ENCODE measurements around the gene APOBEC3F.
A peak's percentile ranks its signal among the peaks of the same experiment; 100 is the strongest.
"Not testable (repeated sequence)": the region's sequence is repeated elsewhere in the genome, so short reads cannot be mapped to it uniquely, and the experiment has no call there.

The APOBEC3F gene

GRCh38 chr22:39076155-39077025, 35.7 kb downstream of the APOBEC3F start:
- DNase-seq = not testable (repeated sequence)

GRCh38 chr22:39077026-39077840, 36.6 kb downstream of the APOBEC3F start, which contains the start of gene APOBEC3G:
Gene APOBEC3G, plus strand, starts transcription at chr22:39077275. Its CDS starts 87 bp downstream, at chr22:39077362.
- DNase-seq = peak; percentile 19

DNA sequence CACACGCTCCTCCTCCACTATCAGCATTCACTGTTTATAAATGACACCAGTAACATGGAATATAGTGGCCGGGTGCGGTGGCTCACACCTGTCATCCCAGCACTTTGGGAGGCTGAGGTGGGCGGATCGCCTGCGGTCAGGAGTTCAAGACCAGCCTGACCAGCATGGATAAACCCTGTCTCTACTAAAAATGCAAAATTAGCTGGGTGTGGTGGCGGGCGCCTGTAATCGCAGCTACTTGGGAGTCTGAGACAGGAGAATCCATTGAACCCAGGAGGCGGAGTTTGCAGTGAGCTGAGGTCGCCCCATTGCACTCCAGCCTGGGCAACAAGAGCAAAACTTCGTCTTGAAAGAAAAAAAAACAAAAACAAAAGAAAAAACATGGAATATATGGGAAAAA, 37.2 kb downstream of the APOBEC3F start:
- not testable (repeated sequence) for DNase-seq

DNA sequence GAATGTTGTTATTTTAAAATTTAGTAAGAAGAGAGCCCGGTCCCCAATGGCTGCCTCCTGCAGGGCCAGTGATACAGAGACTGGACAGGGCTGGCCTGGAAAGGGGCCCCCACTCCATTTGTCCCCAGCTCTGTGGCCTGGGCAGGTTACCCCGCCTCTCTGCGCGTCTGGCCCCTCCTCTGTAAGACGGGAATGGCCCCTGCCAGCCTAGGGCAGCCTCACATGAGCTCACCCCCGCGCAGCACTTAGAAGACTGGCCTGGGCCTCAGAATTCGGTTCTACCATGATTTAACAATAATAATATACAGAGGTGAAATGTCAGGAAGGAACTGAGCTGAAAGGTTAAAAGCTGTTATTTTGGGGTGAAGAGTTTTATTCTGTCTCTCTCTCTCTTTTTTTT, 37.7 kb downstream of the APOBEC3F start:
- no peak for DNase-seq

GRCh38 chr22:39079054-39079637, 38.5 kb downstream of the APOBEC3F start:
- DNase-seq = not testable (repeated sequence)

DNA sequence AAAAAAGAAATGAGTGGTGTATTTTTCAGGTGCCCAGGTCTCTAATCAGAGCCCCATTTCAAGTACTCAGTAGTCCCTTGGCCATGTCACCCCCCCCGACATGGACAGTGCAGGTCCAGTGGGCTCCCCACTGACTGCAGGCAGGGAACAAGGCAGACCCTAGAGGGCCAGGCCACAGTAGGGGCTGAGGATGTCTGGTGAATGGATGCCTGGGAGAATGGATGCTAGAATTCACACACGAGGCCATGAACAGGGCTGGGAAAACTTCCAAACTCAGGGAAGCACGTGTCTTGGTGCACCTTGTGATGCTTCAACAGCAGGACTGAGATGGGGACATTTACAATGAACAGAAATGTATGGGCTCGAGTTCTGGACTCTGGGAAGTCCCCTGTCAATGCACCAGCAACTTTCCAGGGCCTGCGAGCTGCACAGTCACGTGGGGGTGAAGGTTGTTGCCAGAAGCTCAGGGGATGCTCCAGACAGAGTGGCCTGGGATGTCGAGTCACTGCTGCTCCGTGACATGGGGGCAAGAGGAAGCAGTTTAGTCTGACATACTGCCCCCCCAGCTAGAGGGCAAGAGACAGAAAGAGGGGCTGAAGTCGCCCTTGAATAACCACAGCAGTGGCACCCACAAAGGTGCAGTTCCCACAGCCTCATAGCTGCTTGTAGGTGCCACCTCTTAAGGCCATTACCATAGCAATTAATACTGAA, 39.5 kb downstream of the APOBEC3F start:
- no peak for DNase-seq

DNA sequence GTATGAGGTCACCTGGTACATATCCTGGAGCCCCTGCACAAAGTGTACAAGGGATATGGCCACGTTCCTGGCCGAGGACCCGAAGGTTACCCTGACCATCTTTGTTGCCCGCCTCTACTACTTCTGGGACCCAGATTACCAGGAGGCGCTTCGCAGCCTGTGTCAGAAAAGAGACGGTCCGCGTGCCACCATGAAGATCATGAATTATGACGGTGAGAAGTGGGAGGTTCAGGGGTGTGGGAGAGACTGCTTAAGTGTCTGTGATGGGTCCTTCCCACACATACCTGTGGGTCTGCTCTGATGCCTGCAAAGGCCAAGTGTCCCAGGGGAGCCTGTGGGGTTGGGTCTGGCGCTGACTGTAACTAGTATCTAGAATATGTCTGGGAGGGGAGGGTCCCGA, 40.4 kb downstream of the APOBEC3F start:
- no peak for DNase-seq

- no peak for DNase-seq
Measured at GRCh38 chr22:39081598-39081997, 40.9 kb downstream of the APOBEC3F start.

DNA sequence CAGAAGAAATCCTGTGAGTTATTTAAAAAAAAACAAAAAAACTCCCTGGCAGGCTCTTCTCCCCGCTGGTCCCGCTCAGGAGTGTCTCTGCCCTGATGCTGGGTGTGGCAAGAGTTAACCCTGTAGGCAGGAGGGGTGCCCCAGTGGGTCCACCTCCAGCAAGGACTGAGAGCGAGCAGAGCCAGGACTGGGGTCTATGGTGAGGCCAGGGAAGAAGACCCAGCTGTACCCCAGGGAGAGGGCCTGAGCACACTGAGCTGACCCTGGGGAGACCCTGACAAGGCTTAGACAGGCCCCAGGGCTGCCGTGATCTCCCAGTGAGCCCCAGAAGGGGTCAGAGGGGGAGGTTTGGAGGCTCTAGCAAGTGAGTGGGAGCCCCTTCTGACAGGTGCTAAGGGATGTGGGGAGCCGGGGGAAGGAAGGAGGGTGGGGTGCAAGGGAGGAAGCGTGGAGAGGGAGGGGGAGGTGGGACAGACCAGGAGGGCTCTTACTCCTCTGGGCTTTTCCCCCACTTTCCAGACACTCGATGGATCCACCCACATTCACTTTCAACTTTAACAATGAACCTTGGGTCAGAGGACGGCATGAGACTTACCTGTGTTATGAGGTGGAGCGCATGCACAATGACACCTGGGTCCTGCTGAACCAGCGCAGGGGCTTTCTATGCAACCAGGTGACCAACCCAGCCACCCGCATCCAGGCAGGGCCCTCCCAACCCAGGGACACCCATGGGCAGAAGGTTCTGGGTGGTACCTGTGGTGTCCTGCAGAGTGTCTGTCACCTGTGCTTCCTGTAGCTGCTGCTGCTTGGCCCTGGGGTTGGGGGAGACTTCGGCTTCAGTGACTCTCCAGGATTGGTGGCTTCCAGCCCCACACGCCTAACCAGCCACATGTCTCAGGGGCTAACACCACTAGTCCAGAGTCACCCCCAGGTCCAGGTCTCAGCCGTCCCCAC, 42.8 kb downstream of the APOBEC3F start:
- no peak for DNase-seq

GRCh38 chr22:39084666-39085065, 44.0 kb downstream of the APOBEC3F start:
- no peak for DNase-seq

GRCh38 chr22:39087098-39087497, 46.4 kb downstream of the APOBEC3F start:
- no peak for DNase-seq

DNA sequence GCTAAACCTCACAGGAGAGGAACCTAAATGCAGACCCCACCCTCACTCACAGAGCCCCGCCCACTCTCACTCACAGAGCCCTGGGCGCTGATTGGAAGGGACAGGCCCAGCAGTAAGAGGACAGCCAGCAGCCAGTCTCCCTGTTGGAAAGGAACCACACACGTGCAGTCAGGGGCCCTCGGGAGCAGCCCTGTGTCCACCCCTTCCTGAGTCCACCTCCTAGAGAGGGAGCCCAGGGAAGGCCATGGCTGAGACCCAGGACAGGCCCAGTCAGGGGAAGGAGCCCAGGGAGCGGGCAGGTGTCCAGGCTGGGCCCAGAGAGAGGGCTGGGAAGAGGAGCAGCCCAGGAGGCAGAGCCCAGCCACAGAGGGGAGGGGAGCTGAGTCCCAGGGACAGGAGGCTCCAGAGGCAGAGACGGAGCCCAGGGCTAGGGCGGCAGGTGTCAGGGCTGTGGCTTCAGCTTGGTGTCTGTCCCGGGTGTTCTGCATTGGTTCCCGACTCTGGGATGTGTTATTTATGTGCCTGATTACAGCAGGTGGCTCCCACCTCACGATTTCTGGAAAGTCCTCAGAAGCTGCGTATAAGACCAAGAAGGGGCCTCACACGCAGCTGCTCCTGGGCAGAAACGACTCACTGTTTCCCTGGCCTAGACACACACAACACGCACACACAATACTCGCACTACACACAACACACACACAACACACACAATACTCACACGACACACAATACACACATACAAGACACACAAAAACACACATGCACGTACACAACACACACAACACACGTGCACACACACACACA, 47.4 kb downstream of the APOBEC3F start:
- DNase-seq = no peak

DNA sequence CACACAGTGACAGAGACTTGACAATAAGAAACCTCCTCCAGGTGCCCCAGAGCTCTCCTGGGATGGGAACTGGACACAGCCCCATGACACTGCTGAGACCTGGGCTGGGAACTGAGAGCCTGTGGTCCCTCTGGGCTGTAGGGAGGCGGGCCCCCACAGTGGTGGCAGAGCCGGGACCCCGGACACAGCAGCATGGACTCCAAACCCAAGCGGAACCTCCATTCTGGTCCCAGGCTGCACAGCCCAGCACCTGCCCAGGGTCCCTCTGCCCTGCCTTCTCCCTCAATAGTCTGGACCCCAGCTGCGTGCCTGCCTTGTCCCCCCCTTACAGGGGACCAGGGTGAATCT, 48.0 kb downstream of the APOBEC3F start:
- no peak for DNase-seq

GRCh38 chr22:39089928-39090327, 49.3 kb downstream of the APOBEC3F start:
- DNase-seq = no peak

GRCh38 chr22:39090426-39091064, 49.9 kb downstream of the APOBEC3F start:
- peak; percentile 51 for DNase-seq

DNA sequence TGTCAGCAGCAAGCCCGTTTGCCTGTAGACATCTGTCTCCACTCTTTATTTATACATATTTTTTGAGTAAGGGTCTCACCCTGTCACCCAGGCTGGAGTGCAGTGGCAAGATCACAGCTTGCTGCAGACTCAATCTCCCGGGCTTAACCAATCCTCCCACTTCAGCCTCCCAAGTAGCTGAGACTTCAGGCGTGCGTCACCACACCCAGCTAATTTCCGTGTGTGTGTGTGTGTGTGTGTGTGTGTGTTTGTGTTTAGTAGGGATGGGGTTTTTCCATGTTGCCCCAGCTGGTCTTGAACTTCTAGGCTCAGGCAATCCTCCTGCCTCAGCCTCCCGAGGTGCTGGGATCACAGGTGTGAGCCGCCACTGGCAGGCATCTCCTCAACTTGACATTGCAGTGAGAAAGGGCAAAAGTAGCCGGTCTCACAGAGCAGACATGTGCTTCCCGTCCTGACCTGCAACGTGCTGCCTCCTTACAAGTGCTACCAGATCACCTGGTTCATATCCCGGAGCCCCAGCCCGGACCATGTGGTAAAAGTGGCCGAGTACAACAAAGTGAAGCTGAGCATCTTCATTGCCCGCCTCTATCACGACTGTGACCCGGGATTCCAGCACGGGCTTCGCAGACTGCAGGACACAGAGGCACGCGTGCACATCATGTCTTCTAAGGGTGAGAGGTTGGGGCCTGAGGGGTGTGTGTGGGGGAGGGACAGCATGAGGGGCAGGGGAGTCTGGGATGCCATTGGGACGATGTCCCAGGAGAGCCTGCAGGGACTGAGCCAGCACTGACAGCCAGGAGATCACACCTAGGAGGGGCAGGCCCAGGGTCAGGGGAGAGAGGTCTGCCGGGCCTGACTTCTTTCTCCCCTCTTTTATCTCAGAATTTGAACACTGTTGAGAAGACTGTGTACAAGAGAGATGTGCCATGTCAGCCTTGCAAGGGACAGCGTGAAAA, 50.7 kb downstream of the APOBEC3F start:
- no peak for DNase-seq

DNA sequence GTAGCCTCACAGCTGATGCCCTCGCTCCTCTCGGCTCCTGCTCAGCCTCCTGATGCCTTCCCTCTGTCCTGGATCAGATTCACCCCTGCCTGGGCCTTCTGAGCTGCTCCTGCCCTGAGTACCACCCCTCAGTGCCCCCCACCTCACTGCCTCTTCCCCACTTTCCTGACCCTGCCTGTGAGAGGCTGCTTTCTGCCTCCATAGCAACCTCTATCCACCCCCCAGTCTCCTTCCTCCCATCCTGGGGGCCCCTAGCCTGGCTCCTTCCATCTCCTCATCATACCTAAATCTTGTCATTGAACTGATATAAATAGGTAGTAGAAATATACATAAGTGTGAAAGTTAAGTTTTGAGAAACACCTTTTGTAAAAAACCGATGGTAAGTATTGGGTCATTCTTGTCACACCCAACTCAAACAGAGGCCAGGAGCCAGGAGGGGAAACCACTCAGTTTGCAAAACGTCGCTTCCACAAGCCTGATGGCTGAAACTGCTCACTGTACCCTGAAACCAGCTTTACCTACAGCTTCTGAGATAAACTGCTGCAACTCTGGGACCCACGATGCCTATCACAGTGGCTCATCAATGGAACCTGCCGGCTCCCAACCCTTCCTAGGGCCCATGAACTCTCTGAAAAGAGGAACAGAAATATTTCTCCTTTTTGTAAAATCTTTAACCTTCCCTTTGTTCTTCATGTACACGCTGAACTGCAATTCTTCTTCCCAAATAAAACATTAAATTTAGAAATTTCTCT, 51.6 kb downstream of the APOBEC3F start:
- DNase-seq = no peak

DNA sequence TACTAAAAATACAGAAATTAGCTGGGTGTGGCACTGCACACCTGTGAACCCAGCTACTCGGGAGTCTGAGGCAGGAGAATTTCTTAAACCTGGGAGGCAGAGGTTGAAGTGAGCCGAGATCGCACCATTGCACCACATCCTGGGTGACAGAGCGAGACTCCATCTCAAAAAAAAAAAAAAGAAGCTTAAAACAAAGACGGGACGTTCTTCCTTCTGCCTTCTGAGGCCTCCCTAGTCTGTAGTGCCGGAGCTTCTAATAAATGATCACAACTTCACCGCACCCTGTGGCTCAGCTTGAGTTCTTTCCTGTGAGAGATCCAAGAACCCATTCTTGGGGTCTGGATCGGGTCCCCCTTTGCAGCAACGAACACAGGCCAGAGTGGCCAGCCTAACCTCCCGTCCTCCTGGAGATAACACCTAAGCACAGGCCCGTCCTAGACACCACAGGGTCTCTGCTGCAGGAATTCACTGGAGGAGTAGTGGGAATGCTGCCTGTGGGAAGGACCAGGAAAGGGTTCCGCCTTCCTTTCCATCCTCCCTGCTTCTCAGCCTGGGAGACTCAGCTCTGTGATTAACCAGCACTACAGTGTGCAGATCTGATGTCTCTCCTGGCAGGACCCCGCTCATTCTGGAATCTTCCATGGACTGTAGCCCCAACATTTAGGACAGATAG, 54.2 kb downstream of the APOBEC3F start:
- DNase-seq = no peak
